ENCODE results near the gene C1QTNF2. TPM values are rescaled to one million over a fixed set of nuclear protein-coding genes. Genes with fewer than 3 reads are reported as not detected.

Gene C1QTNF2, protein sequence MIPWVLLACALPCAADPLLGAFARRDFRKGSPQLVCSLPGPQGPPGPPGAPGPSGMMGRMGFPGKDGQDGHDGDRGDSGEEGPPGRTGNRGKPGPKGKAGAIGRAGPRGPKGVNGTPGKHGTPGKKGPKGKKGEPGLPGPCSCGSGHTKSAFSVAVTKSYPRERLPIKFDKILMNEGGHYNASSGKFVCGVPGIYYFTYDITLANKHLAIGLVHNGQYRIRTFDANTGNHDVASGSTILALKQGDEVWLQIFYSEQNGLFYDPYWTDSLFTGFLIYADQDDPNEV
- total RNA-seq (2014; rRNA removed; shearing (Covaris generic)), result 2.5 and 3.3 TPM in 2 replicates

DNA sequence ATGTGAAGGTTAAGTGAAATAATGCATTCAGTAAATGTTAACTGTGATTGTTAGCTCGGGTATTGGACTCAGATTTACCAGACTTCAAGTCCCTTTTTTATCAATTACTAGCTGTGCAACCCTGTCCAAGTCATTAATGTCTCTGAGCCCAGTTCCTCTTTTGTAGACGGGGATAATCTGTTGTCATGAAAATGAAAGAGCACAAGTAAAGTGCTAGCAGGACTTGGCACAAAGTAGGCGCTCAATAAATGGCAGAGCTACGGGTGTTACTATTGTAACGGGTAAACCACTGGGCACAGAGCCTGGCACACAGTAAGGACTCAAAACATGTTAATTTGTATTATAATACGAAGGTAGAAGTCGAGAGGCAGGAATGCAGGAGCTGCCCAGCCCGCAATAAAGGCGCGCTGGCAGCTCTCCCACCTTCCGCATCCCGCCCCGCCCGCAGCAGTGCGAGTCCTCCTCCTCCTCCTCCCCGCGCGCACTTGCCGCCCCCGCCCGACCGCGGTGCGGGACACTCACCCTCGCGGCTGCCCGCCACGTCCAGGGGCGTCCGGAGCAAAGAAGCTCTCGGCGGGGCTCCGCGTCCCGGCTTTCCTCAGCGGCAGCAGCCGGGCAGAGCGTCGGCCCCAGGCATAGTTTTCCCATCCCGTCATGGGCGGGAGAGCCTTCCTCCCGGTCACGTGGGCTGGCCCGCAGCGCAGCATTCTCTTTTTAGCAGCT lies at the start of gene C1QTNF2:
TSS of gene C1QTNF2 (minus strand) at position 637 of the 723 bp plus-strand sequence. CDS start 15,615 bp downstream, outside the sequence.
- DNase-seq (ENCODE audit: low read depth), result peak; percentile 55

DNA sequence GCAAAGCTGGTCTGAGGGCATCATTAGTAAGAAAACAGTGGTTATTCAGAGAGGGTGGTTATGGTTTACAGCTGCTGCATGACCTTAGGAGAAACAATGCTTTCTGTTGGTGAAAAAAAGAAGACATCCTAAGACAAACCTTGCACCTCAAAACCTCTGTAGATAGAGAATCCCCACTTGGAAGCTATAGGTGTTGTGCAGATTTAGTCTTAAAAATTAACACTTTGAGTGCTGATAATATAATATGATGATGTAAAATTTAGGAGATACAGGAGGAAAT lies 49.8 kb upstream of the C1QTNF2 start:
- no peak for DNase-seq (ENCODE audit: low read depth)

DNA sequence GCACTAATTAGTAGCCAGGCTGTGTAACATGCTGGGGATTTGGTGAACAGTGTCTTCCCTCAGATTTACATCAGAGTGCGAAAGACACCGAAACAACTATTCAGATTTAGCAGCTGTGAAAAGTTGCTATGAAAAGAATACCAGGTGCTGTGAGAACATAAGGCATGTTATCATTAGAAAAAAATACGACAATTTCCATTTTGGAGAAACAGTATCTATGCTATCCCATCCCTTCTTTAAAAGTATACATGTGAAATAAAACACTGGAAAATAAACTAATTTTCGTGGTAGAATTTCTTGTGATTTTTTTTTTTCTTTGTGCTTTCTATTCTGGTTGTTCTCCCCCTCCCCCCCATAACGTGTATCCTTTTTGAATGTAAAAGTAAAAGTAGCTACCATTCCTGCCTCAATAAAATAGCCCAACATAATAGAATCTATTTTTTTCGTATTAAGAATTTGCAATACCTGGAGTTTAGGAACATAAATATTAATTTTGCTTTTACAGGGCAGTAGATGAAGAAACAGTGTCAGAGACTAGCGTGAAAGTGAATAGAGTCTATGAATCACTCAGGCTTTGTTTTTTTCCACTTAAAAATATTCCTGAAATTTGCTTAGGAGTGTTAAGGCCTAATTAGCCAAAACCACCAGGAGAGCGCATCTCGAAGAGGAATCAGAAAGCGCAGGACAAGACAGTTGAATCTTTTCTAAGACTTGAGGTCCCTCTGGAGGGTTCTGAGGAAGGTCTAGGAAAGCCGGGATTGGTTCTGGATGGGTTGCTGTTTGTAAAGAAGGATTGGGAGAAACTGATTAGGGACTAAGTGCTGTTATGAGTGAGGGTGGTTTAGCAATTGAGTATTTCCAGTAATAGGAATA lies 49.3 kb upstream of the C1QTNF2 start:
- DNase-seq (ENCODE audit: low read depth), result peak; percentile 15

DNA sequence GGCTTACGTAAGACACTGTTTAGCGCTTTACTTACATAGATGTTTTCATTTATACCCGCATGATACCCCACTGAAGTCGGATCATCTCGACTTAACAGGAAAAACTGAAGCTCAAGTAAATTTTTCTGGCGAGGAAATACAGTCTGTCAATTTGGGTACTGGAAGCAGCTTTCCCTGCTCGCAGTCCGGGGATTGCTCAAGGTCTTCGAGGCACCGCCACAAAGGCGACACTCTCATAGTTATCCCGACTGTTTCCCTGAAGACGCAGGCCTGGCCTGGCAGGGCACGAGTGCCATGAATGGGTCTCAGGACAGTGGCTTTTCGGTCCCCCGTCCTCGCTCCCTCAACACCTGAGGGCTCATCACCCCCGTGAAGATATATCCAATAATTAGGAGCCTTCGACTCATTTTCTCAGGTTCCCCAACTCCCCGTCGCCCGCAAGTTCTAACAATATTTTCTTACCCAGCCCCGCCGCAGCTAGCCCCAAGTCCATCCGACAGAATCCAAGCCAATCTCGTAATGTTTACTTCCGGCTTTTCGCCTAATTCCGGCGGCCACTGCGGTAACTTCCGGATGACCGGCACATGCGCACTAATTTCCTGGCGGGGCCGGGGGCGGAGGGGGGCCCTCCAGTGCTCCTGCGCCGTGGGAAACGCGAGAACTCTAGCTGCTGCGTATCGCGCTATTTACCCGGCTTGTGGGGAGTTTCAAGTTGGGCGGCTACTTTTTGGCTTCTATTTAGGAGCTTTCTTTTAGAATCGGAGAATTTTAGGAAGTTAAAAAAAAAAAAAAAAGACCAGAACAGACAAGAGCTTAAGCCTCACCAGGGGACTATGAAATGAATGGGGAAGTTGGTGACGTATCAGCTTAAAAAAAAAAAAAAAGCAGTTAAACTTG lies 48.4 kb upstream of the C1QTNF2 start, which contains the start of gene SLU7:
TSS of gene SLU7 (minus strand) at position 521 of the 897 bp plus-strand sequence. CDS start 3,787 bp downstream, outside the sequence.
- DNase-seq (ENCODE audit: low read depth), result peak; percentile 96

DNA sequence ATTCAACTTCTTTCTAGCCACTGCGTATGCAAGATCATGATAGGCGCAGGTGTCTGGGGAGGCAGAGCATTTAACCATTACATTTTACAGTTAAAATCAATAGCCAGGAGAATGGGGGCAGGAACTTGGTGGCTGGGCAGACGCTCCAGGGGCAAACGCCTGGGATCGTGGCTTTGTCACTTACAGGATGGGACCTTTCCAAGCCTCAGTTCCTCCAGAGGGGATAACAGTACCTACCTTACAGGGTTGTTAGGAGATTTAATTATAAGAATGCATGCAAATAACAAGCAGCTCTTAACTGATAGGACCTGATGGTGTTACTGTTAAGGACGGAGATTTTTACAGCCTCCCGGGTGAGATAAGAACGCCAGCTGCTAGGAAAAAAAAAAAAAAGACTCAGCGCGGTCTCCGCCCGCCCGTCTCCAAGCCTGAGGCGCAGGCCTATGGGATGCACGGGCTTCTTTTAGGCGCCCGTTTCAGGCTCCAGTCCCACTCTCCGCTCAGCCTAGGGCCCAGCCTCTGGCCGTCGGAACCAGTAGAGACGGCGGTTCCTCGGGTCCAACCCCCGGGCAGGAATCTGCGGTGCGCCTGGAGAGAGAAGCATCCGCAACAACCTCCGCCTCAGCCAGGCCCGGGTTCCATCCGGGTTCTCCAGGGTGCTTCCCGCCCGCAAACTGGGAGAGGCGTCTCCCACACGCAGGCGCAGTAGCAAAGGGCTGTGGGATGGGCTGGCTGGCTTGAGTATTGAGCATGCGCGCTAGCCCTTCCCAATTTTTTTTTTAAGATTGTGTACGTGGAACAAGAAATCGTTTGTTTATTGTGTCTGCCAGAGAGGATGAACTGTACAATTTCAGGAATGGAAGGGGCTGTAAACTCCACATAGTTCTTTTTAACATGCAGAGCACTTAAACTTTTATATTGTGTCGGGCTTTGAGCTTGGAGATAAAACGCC lies 29.3 kb upstream of the C1QTNF2 start, which contains the start of gene FAM200C:
TSS of gene FAM200C (minus strand) at position 653 of the 952 bp plus-strand sequence. CDS start 4,564 bp downstream, outside the sequence.
- peak; percentile 93 for DNase-seq (ENCODE audit: low read depth)

DNA sequence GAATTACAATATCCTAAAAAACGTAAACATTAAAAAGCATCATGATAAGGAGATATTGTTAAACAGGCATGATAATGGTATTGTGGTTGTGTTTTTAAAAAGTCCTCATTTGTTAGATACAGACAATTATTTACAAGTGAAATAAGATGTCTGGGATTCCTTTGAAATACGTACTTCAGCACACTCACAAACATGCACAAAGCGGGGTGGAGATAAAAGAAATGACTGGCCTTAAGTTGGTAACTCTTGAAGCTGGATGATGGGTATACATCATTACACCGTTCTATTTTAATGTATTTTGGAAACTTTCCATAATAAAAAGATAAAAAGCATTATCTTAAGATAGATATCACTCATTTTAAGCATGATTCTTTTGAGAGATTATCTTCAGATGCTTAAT lies 28.4 kb upstream of the C1QTNF2 start:
- DNase-seq (ENCODE audit: low read depth), result no peak

DNA sequence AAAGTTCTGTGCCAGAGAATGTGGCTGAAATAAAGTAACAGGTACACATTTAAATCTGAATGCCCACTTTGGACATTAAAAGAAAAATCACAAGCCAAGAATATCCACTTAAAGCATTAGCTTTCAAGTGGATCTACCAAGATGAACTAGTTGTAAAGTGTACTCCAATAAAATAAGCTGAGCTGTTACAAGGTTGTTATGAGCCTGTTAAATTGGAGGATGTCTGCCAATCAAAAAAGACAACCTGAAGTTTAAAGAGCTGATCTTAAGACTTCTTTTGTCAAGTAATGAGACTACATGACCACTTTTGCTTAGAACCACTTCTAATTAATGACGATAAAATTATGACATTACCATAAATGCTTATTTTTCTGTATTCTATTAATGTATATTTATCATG lies 27.1 kb upstream of the C1QTNF2 start:
- no peak for DNase-seq (ENCODE audit: low read depth)

DNA sequence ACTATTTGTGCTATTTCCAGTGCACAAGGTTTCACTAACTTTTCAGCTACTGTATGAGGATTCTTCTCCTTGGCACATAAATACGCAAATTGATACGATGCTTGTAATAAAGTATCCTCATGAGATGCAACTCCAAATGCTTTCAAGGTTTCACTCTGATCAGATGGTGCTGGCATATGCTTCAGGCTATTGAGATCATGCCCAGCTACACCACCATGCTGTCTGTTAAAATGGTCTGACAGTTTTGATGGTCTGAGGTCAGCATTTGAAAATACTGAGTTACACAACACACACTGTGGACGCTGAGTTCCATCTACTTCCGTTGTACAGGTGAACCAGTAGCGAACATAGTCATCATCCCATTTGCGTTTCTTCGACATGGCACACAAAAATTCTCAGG lies 24.7 kb upstream of the C1QTNF2 start:
- no peak for DNase-seq (ENCODE audit: low read depth)

DNA sequence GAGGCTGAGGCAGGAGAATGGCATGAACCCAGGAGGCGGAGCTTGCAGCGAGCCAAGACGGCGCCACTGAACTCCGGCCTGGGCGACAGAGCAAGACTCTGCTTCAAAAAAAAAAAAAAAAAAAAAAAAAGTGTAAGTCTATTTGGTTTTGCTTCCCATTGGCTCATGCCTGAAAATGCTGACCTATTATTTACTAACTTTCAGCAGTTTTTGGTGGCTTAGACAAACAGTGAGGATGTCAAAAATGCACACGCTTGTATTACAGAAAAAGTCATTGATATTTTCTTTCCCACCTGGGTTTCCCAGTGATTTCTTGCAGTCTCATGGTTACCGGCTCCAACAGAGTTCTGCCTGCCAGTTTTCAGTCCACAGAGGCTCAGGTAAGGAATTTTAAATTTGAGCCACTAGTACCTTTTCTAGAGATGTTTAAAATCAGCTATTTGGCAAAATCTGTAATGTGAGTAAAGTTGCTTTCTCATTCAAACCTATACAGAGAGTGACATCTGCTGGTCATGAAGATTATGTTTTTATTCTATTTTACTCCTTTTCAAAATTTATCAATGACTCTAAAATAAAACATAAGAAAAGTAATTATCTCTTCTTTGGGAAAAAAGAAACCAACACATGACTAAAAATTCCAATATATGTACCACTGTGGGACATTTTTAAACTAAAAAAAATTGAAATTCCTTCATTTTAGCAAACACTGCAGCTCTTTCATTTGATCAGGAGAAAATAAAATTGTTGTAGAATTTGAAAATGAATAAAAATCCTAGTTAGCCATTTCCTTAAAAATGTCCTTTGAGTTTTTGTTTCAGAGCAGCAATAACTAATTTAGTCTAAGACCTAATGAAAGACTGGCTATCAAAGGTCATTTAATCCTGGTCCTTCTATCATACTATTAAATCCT lies 20.6 kb upstream of the C1QTNF2 start:
- DNase-seq (ENCODE audit: low read depth), result peak; percentile 37

DNA sequence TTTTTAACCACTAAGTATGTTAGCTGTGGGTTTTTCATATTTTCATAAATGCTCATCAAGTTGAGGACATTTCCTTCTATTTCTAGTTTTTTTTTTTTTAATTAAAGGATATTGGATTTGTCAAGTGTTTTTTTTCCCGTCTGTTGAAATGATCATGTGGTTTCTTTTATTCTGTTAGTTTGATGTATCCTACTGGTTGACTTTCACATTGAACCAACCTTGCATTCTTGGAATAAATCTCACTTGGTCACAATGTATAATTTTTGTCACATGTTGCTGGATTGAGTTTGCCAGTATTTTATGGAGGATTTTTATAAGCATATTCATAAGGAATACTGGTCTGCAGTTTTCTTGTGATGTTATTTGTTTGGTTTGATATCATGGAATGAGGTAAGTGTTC lies 17.0 kb upstream of the C1QTNF2 start:
- no peak for DNase-seq (ENCODE audit: low read depth)

DNA sequence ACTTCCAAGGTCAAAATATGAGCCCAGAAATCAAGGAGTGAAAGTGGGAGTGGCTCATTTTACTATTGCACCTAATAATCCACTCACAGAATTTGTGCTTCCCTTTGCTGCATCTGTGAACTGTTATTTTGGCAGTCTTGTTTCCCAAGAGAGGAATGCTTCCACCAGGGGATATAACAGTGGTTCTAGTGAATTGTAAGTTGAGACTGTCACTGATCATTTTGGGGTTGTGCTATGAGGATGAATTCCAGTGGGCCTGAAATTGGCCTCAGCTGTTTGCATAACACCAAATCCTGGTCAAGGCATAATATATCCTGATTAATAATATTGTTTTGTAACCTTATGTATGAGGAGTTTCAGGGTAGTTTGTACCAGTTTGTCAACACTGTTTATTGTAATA lies 15.1 kb upstream of the C1QTNF2 start:
- no peak for DNase-seq (ENCODE audit: low read depth)

DNA sequence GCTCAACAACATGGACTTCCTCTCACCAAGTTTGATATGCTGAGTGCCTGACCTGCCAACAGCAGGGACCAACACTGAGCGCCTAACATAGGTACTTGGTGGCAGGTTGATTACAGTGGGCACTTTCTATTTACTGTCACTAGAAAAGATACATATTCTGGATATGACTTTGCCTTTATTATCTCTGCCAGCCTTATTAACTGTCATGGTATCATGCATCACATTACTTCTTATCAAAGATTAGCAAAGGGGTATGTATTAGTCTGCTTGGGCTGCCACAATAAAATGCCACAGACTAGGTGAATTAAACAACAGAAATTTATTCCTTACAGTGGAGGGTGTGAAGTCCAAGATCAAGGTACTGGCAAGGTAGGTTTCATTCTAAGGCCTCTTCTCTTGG lies 14.3 kb upstream of the C1QTNF2 start:
- no peak for DNase-seq (ENCODE audit: low read depth)

DNA sequence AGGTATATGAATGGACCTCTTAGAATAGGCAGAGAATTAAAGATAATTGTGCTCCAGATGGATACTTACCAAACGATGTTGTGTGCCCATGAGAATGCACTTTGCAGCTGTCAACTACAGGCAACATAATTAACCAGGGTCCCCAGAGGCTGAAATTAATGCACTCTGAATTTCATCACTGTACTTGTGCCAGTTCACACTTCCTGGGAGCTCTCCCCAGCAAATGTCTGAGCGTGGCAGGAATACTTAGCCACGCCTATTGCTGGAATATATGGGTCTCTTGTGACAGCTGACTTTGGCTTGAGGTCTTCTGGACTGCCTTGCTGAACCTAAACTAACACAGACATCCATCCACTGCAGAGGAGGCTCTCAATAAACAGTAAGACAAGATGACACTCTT lies 11.9 kb upstream of the C1QTNF2 start:
- no peak for DNase-seq (ENCODE audit: low read depth)

DNA sequence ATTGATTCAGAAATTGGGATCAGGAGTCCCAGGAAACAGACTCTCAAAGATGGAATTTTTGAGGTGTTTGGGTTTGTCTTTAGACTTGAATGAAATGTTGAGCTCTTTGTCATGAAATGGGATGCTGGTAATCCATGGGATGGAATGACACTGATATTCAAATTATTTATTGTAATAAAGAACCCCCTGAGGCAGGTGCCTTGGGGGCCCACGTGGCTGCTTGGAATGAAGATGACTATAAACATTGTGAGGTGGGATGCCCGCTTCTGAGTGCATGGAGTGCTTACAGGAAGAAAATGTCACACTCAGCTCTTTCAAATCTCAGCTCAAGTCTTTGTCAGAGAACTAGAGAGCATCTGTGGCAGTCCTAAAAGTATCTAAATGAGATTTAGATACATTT lies 9.6 kb upstream of the C1QTNF2 start:
- DNase-seq (ENCODE audit: low read depth), result no peak

DNA sequence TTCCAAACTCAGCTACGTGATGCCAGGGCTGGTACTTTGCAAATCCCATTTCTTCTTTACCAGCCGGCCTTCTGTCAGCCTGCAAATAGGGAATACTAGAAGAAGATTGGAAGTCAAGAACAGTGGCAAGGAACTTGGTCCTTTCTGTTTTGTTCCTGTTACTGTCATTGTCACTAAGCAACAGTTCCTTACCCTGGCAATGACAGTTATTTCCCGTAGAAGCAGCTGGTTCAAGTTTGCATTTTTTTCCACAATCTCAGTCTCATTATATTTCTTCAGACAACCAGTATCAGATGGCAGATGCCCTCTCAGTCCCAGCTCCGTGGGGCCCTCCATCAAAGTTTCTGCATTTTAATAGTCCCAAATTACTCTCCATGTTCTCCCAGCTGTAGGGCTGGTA lies 9.1 kb upstream of the C1QTNF2 start:
- peak; percentile 17 for DNase-seq (ENCODE audit: low read depth)

DNA sequence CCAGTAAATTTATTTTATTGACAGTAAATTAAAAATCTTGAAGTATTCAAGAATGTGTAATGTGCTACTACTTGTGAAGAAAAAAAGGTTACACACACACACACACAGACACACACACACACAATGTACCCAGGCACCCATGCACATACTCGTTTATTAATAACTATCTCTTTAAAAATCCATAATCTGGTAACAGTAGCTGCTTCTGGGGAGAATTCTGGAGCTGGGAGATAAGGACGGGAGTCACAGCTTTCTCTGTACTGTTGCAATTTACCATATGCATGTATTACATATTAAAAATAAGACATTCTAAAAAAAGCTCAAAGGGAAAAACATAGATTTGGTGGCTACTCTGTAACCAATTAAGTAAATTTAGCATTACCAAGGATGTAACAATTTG lies 7.9 kb upstream of the C1QTNF2 start:
- DNase-seq (ENCODE audit: low read depth), result no peak

DNA sequence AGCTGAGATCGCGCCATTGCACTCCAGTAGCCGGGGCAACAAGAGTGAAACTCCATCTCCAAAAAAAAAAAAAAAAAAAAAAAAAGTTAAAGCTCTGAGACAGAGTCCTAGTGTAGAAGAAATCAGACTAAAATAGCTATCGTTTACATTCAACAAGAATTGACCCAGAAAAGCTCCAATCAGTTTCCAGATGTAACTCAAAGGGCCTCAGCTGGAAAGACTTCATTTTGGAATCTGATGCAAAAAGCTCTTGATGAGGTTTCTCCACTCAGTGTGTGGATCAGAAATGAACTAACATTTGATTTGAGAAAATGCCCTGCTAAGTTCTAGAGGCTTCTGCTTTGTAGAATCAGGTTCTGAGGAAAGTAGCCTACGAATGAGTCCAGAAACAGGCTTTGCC lies 7.2 kb upstream of the C1QTNF2 start:
- DNase-seq (ENCODE audit: low read depth), result no peak

DNA sequence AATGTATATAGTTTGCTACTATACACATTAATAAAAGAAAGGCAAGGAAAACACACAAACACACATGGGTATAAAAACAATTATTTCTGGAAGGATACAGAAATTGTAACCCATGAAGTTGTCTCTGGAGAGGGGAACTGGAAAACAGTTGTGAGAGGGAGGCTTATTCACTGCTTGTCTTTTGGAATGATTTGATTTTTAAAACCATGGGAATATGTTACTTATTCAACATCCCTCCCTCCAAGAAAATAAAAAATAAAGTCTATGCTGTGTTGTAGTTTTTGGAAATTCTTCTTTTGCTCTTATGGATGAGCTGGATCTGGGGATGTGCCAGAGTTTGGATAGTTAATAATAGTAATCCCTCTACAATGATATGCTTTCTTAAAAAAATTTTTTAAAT lies 6.0 kb upstream of the C1QTNF2 start:
- no peak for DNase-seq (ENCODE audit: low read depth)

DNA sequence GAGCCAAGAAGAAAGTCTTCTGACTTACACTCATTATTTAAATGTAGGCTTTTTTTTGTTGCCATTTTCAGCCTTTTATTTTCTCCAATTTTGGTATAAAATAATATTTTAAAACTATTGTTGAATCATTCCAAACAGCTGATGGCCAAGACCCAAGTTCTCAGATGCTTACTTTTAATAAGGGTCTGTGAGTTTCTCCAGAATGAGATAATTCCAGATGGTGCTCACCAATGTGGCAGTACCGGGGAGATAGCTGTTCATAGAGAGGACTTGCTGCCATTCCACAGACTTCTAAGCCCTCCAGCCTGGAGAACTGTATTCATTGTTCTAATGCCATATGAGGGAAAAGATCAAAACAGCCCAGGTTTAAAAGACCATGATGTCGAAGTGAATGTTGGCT lies 5.3 kb upstream of the C1QTNF2 start:
- no peak for DNase-seq (ENCODE audit: low read depth)

Data from M059J (cell line).